ENCODE data around the gene COMMD1. TPM values are rescaled to one million over a fixed set of nuclear protein-coding genes. Genes with fewer than 3 reads are reported as not detected.

The COMMD1 gene
- total RNA-seq, 1 donor from 2014 or later: 30.5 TPM

GRCh38 chr2:62109554-62109953 lies 204.1 kb downstream of the COMMD1 start:
- Mint-ChIP-seq H3K4me3 (no peak overlapping the region), H3K9me3 (no peaks in the 10 kb centered on the region), H3K27me3 (ENCODE audit: low read depth) (no peaks in the 10 kb centered on the region), H3K27ac (ENCODE audit: unreplicated experiment) (no peak overlapping the region), H3K36me3 (ENCODE audit: low read depth) (no peaks in the 10 kb centered on the region), H3K4me1 (peaks cover 10% of the 10 kb centered on the region)
- TF ChIP-seq CTCF (conservative IDR thresholded peaks at IDR 0.05): no peak
- DNase-seq (ENCODE audit: low read depth, low spot score): no peak

- no peak for DNase-seq (ENCODE audit: low read depth, low spot score)
- Mint-ChIP-seq H3K27me3 (ENCODE audit: low read depth) (no peaks in the 10 kb centered on the region), H3K9me3 (no peaks in the 10 kb centered on the region), H3K4me3 (no peak overlapping the region), H3K27ac (ENCODE audit: unreplicated experiment) (no peak overlapping the region), H3K4me1 (peaks cover 10% of the 10 kb centered on the region), H3K36me3 (ENCODE audit: low read depth) (no peaks in the 10 kb centered on the region)
- TF ChIP-seq CTCF (conservative IDR thresholded peaks at IDR 0.05): no peak
Measured at GRCh38 chr2:62110415-62111025, 205.0 kb downstream of the COMMD1 start.

- Mint-ChIP-seq H3K4me1 (peaks cover 10% of the 10 kb centered on the region), H3K27ac (ENCODE audit: unreplicated experiment) (no peak overlapping the region), H3K9me3 (no peaks in the 10 kb centered on the region), H3K36me3 (ENCODE audit: low read depth) (no peaks in the 10 kb centered on the region), H3K4me3 (no peak overlapping the region), H3K27me3 (ENCODE audit: low read depth) (no peaks in the 10 kb centered on the region)
- no peak for DNase-seq (ENCODE audit: low read depth, low spot score)
- TF ChIP-seq CTCF (conservative IDR thresholded peaks at IDR 0.05): no peak
Measured at GRCh38 chr2:62112179-62112578, 206.7 kb downstream of the COMMD1 start.

- peaks cover 21% of the 10 kb centered on the region for H3K4me1 Mint-ChIP-seq
- H3K4me3 Mint-ChIP-seq: no peak overlapping the region
- TF ChIP-seq CTCF (conservative IDR thresholded peaks at IDR 0.05): no peak
- H3K27me3 Mint-ChIP-seq (ENCODE audit: low read depth): no peaks in the 10 kb centered on the region
- no peaks in the 10 kb centered on the region for H3K36me3 Mint-ChIP-seq (ENCODE audit: low read depth)
- no peaks in the 10 kb centered on the region for H3K9me3 Mint-ChIP-seq
- no peak for DNase-seq (ENCODE audit: low read depth, low spot score)
- no peak overlapping the region for H3K27ac Mint-ChIP-seq (ENCODE audit: unreplicated experiment)
Measured at GRCh38 chr2:62114564-62114963, 209.1 kb downstream of the COMMD1 start.

- Mint-ChIP-seq H3K9me3 (no peaks in the 10 kb centered on the region), H3K36me3 (ENCODE audit: low read depth) (no peaks in the 10 kb centered on the region), H3K27ac (ENCODE audit: unreplicated experiment) (no peak overlapping the region), H3K4me3 (no peak overlapping the region), H3K4me1 (peaks cover 19% of the 10 kb centered on the region), H3K27me3 (ENCODE audit: low read depth) (no peaks in the 10 kb centered on the region)
- no peak for TF ChIP-seq CTCF (conservative IDR thresholded peaks at IDR 0.05)
- no peak for DNase-seq (ENCODE audit: low read depth, low spot score)
Measured at GRCh38 chr2:62116983-62117382, 211.5 kb downstream of the COMMD1 start.

Data from neural crest cell (in vitro differentiated cells).